SKM-1 treated with dmso at 0.1 percent for 144 hours (cell line): Measurements from ENCODE around the gene LAIR1.

Experiments used
- DNase-seq: peaks from one replicate; lab custom pipeline; 2025; ENCODE audit not compliant: unreplicated experiment; lab: John Stamatoyannopoulos, UW

The LAIR1 gene

GRCh38 chr19:54319049-54319448 is 45.7 kb downstream of the LAIR1 start:
- no peak for DNase-seq

DNA sequence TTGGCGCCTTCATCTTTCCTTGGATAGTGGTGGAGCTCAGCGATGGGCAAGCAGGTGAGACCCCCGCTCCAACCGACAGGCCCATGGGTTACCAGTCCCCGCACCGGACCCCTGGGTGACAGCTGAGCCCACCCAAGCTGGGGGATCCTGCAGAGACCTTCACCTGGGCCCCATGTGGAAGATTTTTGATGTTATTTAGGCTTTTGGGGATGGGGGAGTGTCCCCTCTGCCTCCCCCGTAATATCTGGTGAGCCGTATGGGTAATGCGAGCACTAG is 46.8 kb downstream of the LAIR1 start:
- no peak for DNase-seq

- no peak for DNase-seq
These were observed 47.4 kb downstream of the LAIR1 start for GRCh38 chr19:54317108-54317964.

DNA sequence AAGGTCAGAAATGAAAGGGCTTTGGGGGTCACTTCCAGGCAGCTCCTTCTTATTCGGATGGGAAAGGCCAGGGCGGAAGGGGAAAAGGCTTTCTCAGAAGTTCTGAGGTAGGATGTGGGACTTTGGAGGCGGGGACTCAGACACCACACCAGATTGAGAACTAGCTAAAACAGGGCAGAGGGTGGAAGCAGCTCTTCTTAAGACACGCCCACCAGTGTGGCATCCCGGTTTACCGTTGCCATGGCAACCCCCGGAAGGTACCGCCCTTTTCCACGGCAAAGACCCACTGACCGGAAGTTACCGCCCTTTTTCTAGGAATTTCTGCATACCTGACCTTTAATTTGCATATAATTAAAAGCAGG is 48.0 kb downstream of the LAIR1 start:
- DNase-seq: no peak

- no peak for DNase-seq
These were observed 48.8 kb downstream of the LAIR1 start for GRCh38 chr19:54315956-54316355.

DNA sequence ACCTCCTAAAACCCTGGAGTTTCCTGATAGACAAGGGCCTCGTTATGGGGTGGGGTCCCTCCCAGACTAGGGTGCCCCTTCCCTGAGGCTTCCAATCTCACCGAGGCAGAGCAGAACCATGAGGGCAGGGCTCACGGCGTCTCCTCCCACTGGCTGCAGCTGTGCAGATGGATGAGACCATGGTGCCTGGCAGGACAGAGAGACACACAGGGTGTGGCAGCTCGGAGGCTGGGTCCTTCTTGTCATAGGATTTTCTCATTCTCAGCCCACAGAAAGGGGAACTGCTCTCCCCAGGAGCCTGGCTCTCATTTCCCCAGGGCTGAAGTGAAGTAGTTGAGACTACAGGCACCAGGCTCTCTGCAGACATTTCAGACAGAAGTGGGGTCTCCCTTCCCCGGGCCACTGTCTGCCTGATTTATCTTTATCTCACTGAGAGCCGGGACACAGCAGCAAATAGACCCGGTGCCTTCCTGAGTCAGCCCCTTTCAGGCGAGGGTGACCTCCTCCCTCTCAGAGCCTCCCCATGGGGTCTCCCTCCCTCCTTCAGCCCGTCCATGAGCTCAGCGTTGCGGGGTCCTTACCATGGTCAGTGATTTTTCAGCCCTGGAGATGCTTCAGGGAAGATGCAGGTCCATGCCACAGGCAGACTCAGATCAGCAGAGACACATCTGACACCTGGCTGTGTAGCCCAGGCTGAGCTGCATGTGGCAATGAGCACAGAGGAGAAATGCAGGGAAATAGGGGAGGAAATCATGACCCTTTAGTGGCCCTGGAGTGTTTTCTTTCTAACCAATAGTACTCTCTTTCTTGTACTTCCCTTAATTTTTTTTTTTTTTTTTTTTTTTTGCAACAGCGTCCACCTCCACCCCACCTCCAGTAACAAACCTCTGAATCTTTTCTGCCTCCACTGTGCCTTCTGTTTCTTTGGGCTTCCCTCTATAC is 52.0 kb downstream of the LAIR1 start, which contains the start of gene LILRA5:
LILRA5 (minus strand) TSS at position 731 of the 942 bp plus-strand sequence; CDS start at position 584, 147 bp downstream.
- DNase-seq: peak; percentile 25

- no peak for DNase-seq
These were observed 52.7 kb downstream of the LAIR1 start for GRCh38 chr19:54312011-54312410.

GRCh38 chr19:54311486-54311885 is 53.2 kb downstream of the LAIR1 start:
- no peak for DNase-seq

GRCh38 chr19:54310543-54310942 is 54.2 kb downstream of the LAIR1 start:
- DNase-seq: no peak

GRCh38 chr19:54309811-54310210 is 54.9 kb downstream of the LAIR1 start:
- DNase-seq: no peak

DNA sequence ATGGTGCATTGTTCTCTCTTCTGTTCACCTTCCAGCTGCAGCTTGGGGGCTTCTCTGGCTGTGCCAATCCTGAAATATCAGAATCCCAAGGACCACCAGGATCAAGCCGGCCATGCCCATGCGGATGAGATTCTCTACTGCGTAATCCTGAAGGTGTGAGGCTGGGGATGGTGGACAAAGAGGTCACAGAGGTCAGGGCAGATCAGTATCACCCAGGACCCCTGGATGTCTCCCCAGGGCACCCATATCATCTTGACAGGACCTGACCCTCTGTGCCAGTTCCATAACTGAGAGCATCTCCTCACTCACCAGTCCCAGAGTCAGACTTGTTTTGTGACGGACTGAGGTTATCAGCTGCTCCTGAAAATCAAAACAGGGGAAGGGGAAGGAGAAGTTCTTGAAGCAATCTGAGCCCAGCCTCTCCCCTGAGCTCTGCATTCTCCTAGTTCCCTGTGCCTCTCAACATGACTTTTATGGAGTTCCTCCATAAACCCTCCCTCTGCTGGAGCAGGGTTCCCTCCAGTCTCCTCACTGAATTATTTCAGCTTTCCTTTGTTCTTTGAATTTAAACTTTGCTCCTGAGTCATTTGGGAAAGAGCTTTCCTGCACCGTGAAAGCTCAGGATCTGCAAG is 57.2 kb downstream of the LAIR1 start:
- DNase-seq: no peak

DNA sequence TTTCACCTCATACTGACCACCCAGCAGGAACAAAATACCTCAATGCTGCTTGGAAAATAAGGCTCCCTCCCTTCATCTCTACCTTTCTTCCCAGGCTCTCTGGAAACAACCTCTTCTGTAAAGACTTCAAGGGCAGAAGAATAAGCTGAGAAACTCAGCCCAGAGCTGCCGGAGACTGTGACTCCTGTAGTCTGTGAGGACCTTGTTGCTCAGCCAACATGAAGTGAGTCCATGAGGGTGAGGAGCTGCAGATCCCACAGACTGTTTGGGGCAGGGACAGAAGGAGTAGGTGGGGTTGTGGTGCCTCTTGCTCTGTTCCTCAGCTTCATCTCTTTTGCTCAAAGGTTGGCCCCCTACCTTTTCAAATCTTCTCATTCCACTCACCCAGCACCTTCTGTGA is 59.6 kb downstream of the LAIR1 start:
- no peak for DNase-seq

DNA sequence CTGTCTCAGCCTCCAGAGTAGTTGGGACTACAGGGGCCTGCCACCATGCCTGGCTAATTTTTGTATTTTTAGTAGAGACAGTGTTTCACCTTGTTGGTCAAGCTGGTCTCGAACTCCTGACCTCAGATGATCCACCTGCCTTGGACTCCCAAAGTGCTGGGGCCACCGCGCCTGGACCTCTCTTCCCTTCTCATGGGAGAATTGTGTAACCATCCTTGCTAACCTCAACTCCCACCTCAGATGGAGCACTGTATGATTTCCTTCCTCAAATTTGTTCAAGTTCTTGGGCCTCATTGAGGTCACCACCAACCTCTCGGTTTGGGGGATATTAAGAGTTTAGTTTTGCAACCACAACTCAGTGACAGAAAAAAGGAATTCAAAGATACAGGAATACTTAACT is 62.5 kb downstream of the LAIR1 start:
- peak; percentile 69 for DNase-seq
